ENCODE measurements around the gene GPR83.

GPR83 gene

GRCh38 chr11:94418123-94418765 lies 17.0 kb upstream of the GPR83 start:
- DNase-seq (ENCODE audit: low read depth in 1 of 2, low spot score in 1 of 2): no peak
- H3K27ac ChIP-seq (replicated peaks): no peak overlapping the region
- no peaks in the 10 kb centered on the region for H3K27me3 ChIP-seq (ENCODE audit: insufficient read depth, poor library complexity, severe bottlenecking)
- H3K4me3 ChIP-seq (replicated peaks; ENCODE audit: insufficient read depth, low read length): no peak overlapping the region
- TF ChIP-seq SPI1 (IDR thresholded peaks at IDR 0.05; ENCODE audit: borderline replicate concordance, low read depth) (no peak), POLR2AphosphoS5 (IDR thresholded peaks at IDR 0.05; ENCODE audit: low read depth) (no peak), CTCF (IDR thresholded peaks at IDR 0.05; ENCODE audit: insufficient read depth, low read length) (no peak), GABPA (IDR thresholded peaks at IDR 0.05; ENCODE audit: low read depth) (no peak), REST (IDR thresholded peaks at IDR 0.05; ENCODE audit: insufficient replicate concordance, low read depth) (no peak)

- H3K27ac ChIP-seq (replicated peaks): no peak overlapping the region
- DNase-seq (ENCODE audit: low read depth in 1 of 2, low spot score in 1 of 2): no peak
- no peak overlapping the region for H3K4me3 ChIP-seq (replicated peaks; ENCODE audit: insufficient read depth, low read length)
- H3K27me3 ChIP-seq (ENCODE audit: insufficient read depth, poor library complexity, severe bottlenecking): no peaks in the 10 kb centered on the region
- TF ChIP-seq POLR2AphosphoS5 (IDR thresholded peaks at IDR 0.05; ENCODE audit: low read depth) (no peak), REST (IDR thresholded peaks at IDR 0.05; ENCODE audit: insufficient replicate concordance, low read depth) (no peak), GABPA (IDR thresholded peaks at IDR 0.05; ENCODE audit: low read depth) (no peak), SPI1 (IDR thresholded peaks at IDR 0.05; ENCODE audit: borderline replicate concordance, low read depth) (no peak), CTCF (IDR thresholded peaks at IDR 0.05; ENCODE audit: insufficient read depth, low read length) (peak; percentile 20)
These were observed 16.3 kb upstream of the GPR83 start for GRCh38 chr11:94417386-94417987.

- Histone ChIP-seq H3K27ac (replicated peaks) (no peak overlapping the region), H3K4me3 (replicated peaks; ENCODE audit: insufficient read depth, low read length) (no peak overlapping the region), H3K27me3 (ENCODE audit: insufficient read depth, poor library complexity, severe bottlenecking) (peaks cover 25% of the 10 kb centered on the region)
- TF ChIP-seq GABPA (IDR thresholded peaks at IDR 0.05; ENCODE audit: low read depth): no peak
- DNase-seq (ENCODE audit: low read depth in 1 of 2, low spot score in 1 of 2): no peak
These were observed 4.0 kb upstream of the GPR83 start for GRCh38 chr11:94405062-94405833.

- no peak overlapping the region for H3K4me3 ChIP-seq (replicated peaks; ENCODE audit: insufficient read depth, low read length)
- no peak for DNase-seq (ENCODE audit: low read depth in 1 of 2, low spot score in 1 of 2)
- H3K27me3 ChIP-seq (ENCODE audit: insufficient read depth, poor library complexity, severe bottlenecking): peaks cover 38% of the 10 kb centered on the region
- no peak for TF ChIP-seq REST (IDR thresholded peaks at IDR 0.05; ENCODE audit: insufficient replicate concordance, low read depth)
- no peak for TF ChIP-seq SPI1 (IDR thresholded peaks at IDR 0.05; ENCODE audit: borderline replicate concordance, low read depth)
- TF ChIP-seq CTCF (IDR thresholded peaks at IDR 0.05; ENCODE audit: insufficient read depth, low read length): no peak
- TF ChIP-seq POLR2AphosphoS5 (IDR thresholded peaks at IDR 0.05; ENCODE audit: low read depth): no peak
- no peak for TF ChIP-seq GABPA (IDR thresholded peaks at IDR 0.05; ENCODE audit: low read depth)
- H3K27ac ChIP-seq (replicated peaks): no peak overlapping the region
These were observed 1.1 kb upstream of the GPR83 start for GRCh38 chr11:94402355-94402754.
